H1 (cell line): ENCODE results near the gene MGAT4B.

Experiments used
- CEBPB ChIP-seq: IDR thresholded peaks from 2 replicates; pipeline ENCODE4 v1.6.1; 2012; ENCODE audit warnings: low read depth, low read length
- EZH2 ChIP-seq: fragments of 200-600 bp; sonication (generic); IDR thresholded peaks from 2 replicates; pipeline ENCODE4 v1.7.1; 2012; ENCODE audit warnings: low read depth, mild to moderate bottlenecking, moderate library complexity, low read length, inconsistent platforms; ENCODE audit not compliant: severe bottlenecking
- POLR2A ChIP-seq, 2 experiments: IDR thresholded peaks; 1 replicate in 1 of 2; 2 replicates in 1 of 2; pipeline ENCODE4 v1.6.1; 2011; ENCODE audit warnings: low read depth in 2 of 2, low read length in 2 of 2, mild to moderate bottlenecking in 2 of 2; ENCODE audit errors: control extremely low read depth in 1 of 2
- RAD21 ChIP-seq, 2 experiments: IDR thresholded peaks in 1 of 2; conservative IDR thresholded peaks in 1 of 2; 2 replicates each; pipeline ENCODE4 v1.6.1; 2011; ENCODE audit warnings: low read depth in 2 of 2, low read length in 2 of 2, improper control_type of control experiment in 1 of 2, inconsistent platforms in 1 of 2, mild to moderate bottlenecking in 1 of 2, moderate library complexity in 1 of 2
- RFX5 ChIP-seq: IDR thresholded peaks from 2 replicates; pipeline ENCODE4 v1.6.1; 2011; ENCODE audit warnings: low read depth, low read length, improper control_type of control experiment, borderline replicate concordance

DNA sequence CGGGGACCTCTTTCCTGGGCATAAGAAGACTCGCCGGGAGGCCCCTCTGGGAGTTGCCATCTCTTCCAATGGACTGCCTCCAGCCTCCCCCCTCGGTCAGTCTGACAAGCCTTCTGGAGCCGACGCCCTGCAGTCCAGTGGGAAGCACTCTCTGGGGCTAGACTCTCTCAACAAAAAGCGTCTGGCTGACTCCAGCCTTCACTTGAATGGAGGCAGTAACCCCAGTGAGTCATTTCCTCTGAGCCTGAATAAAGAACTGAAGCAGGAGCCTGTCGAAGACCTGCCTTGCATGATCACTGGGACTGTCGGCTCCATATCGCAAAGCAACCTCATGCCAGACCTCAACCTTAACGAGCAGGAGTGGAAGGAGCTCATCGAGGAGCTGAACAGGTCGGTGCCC lies 41.3 kb downstream of the MGAT4B start:
- TF ChIP-seq POLR2A (IDR thresholded peaks at IDR 0.05; ENCODE audit: control extremely low read depth in 1 of 2, low read depth in 2 of 2, low read length in 2 of 2): no peak
- TF ChIP-seq EZH2: no peak
- no peak for TF ChIP-seq CEBPB
- TF ChIP-seq RAD21 (IDR thresholded peaks at IDR 0.05 in 1 of 2, conservative IDR thresholded peaks at IDR 0.05 in 1 of 2; ENCODE audit: low read depth in 2 of 2, low read length in 2 of 2): no peak
- TF ChIP-seq RFX5: no peak
